ENCODE data around the gene TMEM220. TPM values are rescaled to one million over a fixed set of nuclear protein-coding genes. Genes with fewer than 3 reads are reported as not detected.

Gene TMEM220
- total RNA-seq, 6 donors from 2014 or later = 1.4 to 16.6 (median 6.8) TPM

DNA sequence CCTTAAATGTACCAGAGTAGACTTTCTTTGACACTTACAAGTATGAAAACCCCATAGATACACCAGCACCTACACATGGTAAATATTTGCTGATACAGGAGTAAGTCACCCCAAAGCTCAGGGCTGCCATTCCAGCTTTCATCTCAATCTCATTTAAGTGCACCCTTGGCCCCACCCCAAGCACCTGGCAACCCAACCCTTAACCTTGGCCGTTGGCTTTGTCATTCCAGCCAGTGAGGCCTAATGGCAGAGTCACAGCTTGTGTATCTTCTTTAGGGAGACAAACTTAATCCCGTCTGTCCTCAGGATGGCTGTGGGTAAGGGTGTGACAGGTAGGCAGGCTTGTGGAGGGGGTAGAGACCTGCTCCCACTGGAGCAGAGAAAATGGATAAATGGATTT is 31.5 kb upstream of the TMEM220 start:
- no peak overlapping the region for H3K27ac ChIP-seq
- no peaks in the 10 kb centered on the region for H3K4me1 ChIP-seq
- H3K9me3 ChIP-seq = no peaks in the 10 kb centered on the region
- no peak overlapping the region for H3K4me3 ChIP-seq
- TF ChIP-seq, protein P1, sequence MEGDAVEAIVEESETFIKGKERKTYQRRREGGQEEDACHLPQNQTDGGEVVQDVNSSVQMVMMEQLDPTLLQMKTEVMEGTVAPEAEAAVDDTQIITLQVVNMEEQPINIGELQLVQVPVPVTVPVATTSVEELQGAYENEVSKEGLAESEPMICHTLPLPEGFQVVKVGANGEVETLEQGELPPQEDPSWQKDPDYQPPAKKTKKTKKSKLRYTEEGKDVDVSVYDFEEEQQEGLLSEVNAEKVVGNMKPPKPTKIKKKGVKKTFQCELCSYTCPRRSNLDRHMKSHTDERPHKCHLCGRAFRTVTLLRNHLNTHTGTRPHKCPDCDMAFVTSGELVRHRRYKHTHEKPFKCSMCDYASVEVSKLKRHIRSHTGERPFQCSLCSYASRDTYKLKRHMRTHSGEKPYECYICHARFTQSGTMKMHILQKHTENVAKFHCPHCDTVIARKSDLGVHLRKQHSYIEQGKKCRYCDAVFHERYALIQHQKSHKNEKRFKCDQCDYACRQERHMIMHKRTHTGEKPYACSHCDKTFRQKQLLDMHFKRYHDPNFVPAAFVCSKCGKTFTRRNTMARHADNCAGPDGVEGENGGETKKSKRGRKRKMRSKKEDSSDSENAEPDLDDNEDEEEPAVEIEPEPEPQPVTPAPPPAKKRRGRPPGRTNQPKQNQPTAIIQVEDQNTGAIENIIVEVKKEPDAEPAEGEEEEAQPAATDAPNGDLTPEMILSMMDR (IDR thresholded peaks at IDR 0.05) = no peak
- TF ChIP-seq POLR2AphosphoS5 (IDR thresholded peaks at IDR 0.05) = no peak
- no peak for TF ChIP-seq EP300 (IDR thresholded peaks at IDR 0.05)
- no peak for TF ChIP-seq POLR2A (IDR thresholded peaks at IDR 0.05)
- no peaks in the 10 kb centered on the region for H3K27me3 ChIP-seq
- DNase-seq (no peak), ATAC-seq (ENCODE audit: low FRiP score in 2 of 2) (no peak)
- WGBS, 2 donors = 61 to 72% methylated on average over 2 of the region's 2 CpGs
- H3K36me3 ChIP-seq = no peaks in the 10 kb centered on the region

GRCh38 chr17:10758062-10758461 is 28.2 kb upstream of the TMEM220 start:
- Histone ChIP-seq H3K4me1 (no peaks in the 10 kb centered on the region), H3K4me3 (no peak overlapping the region), H3K9me3 (no peaks in the 10 kb centered on the region), H3K27me3 (no peaks in the 10 kb centered on the region), H3K27ac (no peak overlapping the region), H3K36me3 (no peaks in the 10 kb centered on the region)
- DNase-seq (no peak), ATAC-seq (ENCODE audit: low FRiP score in 2 of 2) (no peak)
- TF ChIP-seq EP300 (IDR thresholded peaks at IDR 0.05) (no peak), POLR2A (IDR thresholded peaks at IDR 0.05) (no peak), POLR2AphosphoS5 (IDR thresholded peaks at IDR 0.05) (no peak)
- TF ChIP-seq, protein P1 (IDR thresholded peaks at IDR 0.05) = no peak
- 83 to 94% methylated on average over 6 of the region's 6 CpGs for WGBS, 2 donors

DNA sequence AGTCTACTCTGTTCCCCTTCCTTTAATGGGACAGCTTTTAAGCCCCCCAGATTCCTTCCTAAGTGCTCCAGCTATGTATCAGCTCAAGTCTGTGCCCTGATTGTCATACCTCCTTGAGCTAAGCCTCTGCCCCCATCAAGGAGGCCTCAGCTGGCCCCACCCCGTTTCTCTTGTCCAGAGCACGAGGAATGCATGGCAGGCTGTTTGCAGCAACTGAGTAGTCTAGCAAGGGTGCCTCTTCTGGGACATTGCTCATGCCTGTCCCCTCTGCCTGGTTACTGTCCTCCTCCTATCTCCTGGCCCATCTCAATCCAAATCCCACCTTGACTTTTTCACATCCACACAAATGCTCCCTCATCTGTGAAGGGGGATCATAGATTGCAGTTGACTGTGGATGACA is 27.8 kb upstream of the TMEM220 start:
- 67 to 76% methylated on average over 2 of the region's 2 CpGs for WGBS, 2 donors
- TF ChIP-seq, protein P1 (IDR thresholded peaks at IDR 0.05) = no peak
- no peak for TF ChIP-seq EP300 (IDR thresholded peaks at IDR 0.05)
- no peak for TF ChIP-seq POLR2A (IDR thresholded peaks at IDR 0.05)
- TF ChIP-seq POLR2AphosphoS5 (IDR thresholded peaks at IDR 0.05) = no peak
- H3K4me1 ChIP-seq = no peaks in the 10 kb centered on the region

DNA sequence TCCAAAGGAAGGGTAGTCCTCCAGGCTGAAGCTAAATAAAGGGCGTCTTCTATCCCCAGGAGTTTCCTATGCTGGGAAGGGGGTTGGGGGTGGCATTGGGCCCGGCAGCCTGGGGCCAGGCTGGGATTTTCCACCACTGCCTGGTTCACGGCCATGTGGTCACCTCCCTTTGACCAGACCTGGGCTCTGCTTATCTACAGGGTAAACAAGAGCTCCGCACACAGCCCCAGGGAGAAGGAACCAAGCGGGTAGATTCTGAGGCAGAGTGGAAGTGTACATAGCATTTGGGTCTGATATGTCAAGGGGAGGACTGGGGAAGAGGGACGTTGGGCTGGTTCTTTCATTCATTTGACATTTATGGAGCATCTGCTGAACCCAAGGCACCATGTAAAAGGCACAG is 27.2 kb upstream of the TMEM220 start:
- Histone ChIP-seq H3K27ac (no peak overlapping the region), H3K4me3 (no peak overlapping the region), H3K9me3 (no peaks in the 10 kb centered on the region), H3K36me3 (no peaks in the 10 kb centered on the region), H3K4me1 (no peaks in the 10 kb centered on the region), H3K27me3 (no peaks in the 10 kb centered on the region)
- TF ChIP-seq POLR2A (IDR thresholded peaks at IDR 0.05) = no peak
- no peak for TF ChIP-seq EP300 (IDR thresholded peaks at IDR 0.05)
- no peak for TF ChIP-seq POLR2AphosphoS5 (IDR thresholded peaks at IDR 0.05)
- TF ChIP-seq, protein P1 (IDR thresholded peaks at IDR 0.05) = no peak
- 81 to 84% methylated on average over 4 to 6 of the region's 6 CpGs for WGBS, 2 donors
- no peak for ATAC-seq (ENCODE audit: low FRiP score in 2 of 2)
- peak in 1 of 2 donors; percentile 13 for DNase-seq

More for the DNA sequence above, 27.8 kb upstream of the TMEM220 start:
- Histone ChIP-seq H3K9me3 (no peaks in the 10 kb centered on the region), H3K4me3 (no peak overlapping the region), H3K27ac (no peak overlapping the region), H3K27me3 (no peaks in the 10 kb centered on the region), H3K36me3 (no peaks in the 10 kb centered on the region)
- no peak for ATAC-seq (ENCODE audit: low FRiP score in 2 of 2)
- DNase-seq = no peak

DNA sequence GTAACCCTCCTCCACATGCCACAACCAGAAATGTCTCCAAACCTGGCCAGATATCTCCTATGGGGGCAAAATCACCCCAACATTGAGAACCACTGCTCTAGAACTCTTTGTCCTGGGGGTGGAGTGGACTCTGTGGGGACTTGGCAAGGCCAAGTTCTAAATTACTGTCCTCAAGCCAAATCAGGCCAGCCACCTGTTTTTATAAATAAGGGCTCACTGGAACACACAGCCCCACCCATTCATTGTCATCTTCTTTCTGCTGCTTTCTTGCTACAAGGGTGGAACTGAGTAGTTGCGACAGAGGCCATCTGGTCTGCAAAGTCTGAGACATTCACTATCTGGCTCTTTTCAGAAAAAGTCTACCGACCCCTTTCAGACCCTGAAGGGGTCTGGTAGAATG is 26.8 kb upstream of the TMEM220 start:
- 83 to 92% methylated on average over 2 of the region's 2 CpGs for WGBS, 2 donors
- Histone ChIP-seq H3K27ac (no peak overlapping the region), H3K36me3 (no peaks in the 10 kb centered on the region), H3K9me3 (no peaks in the 10 kb centered on the region), H3K27me3 (no peaks in the 10 kb centered on the region), H3K4me3 (no peak overlapping the region), H3K4me1 (no peaks in the 10 kb centered on the region)
- no peak for ATAC-seq (ENCODE audit: low FRiP score in 2 of 2)
- TF ChIP-seq EP300 (IDR thresholded peaks at IDR 0.05) (no peak), POLR2AphosphoS5 (IDR thresholded peaks at IDR 0.05) (no peak), POLR2A (IDR thresholded peaks at IDR 0.05) (no peak)
- TF ChIP-seq, protein P1 (IDR thresholded peaks at IDR 0.05) = no peak
- DNase-seq = no peak
